ENCODE data around the gene TFE3. TPM values are rescaled to one million over a fixed set of nuclear protein-coding genes. Genes with fewer than 3 reads are reported as not detected.

Gene TFE3
- total RNA-seq, 1 experiment from 2014 or later = 56.8 TPM

- Histone ChIP-seq H3K27me3 (replicated peaks; ENCODE audit: insufficient read depth, low read depth, low read length, poor library complexity) (no peaks in the 10 kb centered on the region), H3K36me3 (ENCODE audit: insufficient read depth, low read length, poor library complexity, severe bottlenecking) (no peaks in the 10 kb centered on the region), H3K27ac (ENCODE audit: low read depth, low read length, poor library complexity, severe bottlenecking) (no peak overlapping the region), H3K4me1 (ENCODE audit: insufficient read depth, low read length, poor library complexity, severe bottlenecking) (peaks cover under 1% of the 10 kb centered on the region), H3K4me3 (ENCODE audit: low read depth, low read length, poor library complexity, severe bottlenecking) (no peak overlapping the region), H3K9me3 (ENCODE audit: low read depth, low read length, poor library complexity, severe bottlenecking) (no peaks in the 10 kb centered on the region)
- ChIA-PET POLR2A (ENCODE audit: low non-redundant PET) (no interaction called here), CTCF (no interaction called here)
- intact Hi-C loops (cut with micrococcal nuclease; ENCODE audit: unreplicated experiment) = no loop called here
- BruUV-seq (replicated peaks) = no TSS peak
- no peak for TF ChIP-seq EZH2 (IDR thresholded peaks at IDR 0.05; ENCODE audit: borderline replicate concordance, low read depth, low read length, poor library complexity, severe bottlenecking)
- TF ChIP-seq, protein P1, sequence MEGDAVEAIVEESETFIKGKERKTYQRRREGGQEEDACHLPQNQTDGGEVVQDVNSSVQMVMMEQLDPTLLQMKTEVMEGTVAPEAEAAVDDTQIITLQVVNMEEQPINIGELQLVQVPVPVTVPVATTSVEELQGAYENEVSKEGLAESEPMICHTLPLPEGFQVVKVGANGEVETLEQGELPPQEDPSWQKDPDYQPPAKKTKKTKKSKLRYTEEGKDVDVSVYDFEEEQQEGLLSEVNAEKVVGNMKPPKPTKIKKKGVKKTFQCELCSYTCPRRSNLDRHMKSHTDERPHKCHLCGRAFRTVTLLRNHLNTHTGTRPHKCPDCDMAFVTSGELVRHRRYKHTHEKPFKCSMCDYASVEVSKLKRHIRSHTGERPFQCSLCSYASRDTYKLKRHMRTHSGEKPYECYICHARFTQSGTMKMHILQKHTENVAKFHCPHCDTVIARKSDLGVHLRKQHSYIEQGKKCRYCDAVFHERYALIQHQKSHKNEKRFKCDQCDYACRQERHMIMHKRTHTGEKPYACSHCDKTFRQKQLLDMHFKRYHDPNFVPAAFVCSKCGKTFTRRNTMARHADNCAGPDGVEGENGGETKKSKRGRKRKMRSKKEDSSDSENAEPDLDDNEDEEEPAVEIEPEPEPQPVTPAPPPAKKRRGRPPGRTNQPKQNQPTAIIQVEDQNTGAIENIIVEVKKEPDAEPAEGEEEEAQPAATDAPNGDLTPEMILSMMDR (conservative IDR thresholded peaks at IDR 0.05; ENCODE audit: low read depth, low read length) = no peak
- no peak for DNase-seq (ENCODE audit: low spot score)
These were observed 24.3 kb upstream of the TFE3 start for GRCh38 chrX:49067285-49068120.

DNA sequence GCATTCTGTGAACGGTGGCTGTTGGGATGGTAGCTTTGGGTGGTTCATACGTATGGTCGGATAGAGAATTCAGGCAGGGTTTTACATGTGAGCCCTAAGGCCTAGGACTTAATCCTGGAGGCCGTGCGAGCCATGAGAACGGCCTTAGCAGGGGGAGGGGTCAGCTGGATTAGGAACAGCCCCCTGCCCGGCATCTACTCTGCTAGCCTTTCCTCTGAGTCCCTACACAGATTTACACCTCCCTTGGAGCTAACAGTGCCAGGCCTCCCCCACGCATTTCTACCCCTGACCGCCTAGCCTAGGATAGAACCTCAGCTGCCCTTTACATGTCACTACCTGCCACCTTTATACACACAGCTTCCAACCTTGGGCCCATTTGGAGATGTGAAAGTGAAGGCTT is 23.5 kb upstream of the TFE3 start:
- no peak for DNase-seq (ENCODE audit: low spot score)
- ChIA-PET CTCF (no interaction called here), POLR2A (ENCODE audit: low non-redundant PET) (no interaction called here)
- H3K9me3 ChIP-seq (ENCODE audit: low read depth, low read length, poor library complexity, severe bottlenecking) = no peaks in the 10 kb centered on the region
- H3K27me3 ChIP-seq (replicated peaks; ENCODE audit: insufficient read depth, low read depth, low read length, poor library complexity) = no peaks in the 10 kb centered on the region
- no peak overlapping the region for H3K4me3 ChIP-seq (ENCODE audit: low read depth, low read length, poor library complexity, severe bottlenecking)
- BruUV-seq (replicated peaks) = no TSS peak
- H3K4me1 ChIP-seq (ENCODE audit: insufficient read depth, low read length, poor library complexity, severe bottlenecking) = no peaks in the 10 kb centered on the region
- no peak overlapping the region for H3K27ac ChIP-seq (ENCODE audit: low read depth, low read length, poor library complexity, severe bottlenecking)
- H3K36me3 ChIP-seq (ENCODE audit: insufficient read depth, low read length, poor library complexity, severe bottlenecking) = no peaks in the 10 kb centered on the region
- intact Hi-C loops (cut with micrococcal nuclease; ENCODE audit: unreplicated experiment) = no loop called here
- TF ChIP-seq, protein P1 (conservative IDR thresholded peaks at IDR 0.05; ENCODE audit: low read depth, low read length) = no peak
- no peak for TF ChIP-seq EZH2 (IDR thresholded peaks at IDR 0.05; ENCODE audit: borderline replicate concordance, low read depth, low read length, poor library complexity, severe bottlenecking)

- no peak overlapping the region for H3K27ac ChIP-seq (ENCODE audit: low read depth, low read length, poor library complexity, severe bottlenecking)
- H3K36me3 ChIP-seq (ENCODE audit: insufficient read depth, low read length, poor library complexity, severe bottlenecking) = no peaks in the 10 kb centered on the region
- no peaks in the 10 kb centered on the region for H3K27me3 ChIP-seq (replicated peaks; ENCODE audit: insufficient read depth, low read depth, low read length, poor library complexity)
- no peak overlapping the region for H3K4me3 ChIP-seq (ENCODE audit: low read depth, low read length, poor library complexity, severe bottlenecking)
- TF ChIP-seq EZH2 (IDR thresholded peaks at IDR 0.05; ENCODE audit: borderline replicate concordance, low read depth, low read length, poor library complexity, severe bottlenecking) = no peak
- TF ChIP-seq, protein P1 (conservative IDR thresholded peaks at IDR 0.05; ENCODE audit: low read depth, low read length) = no peak
- BruUV-seq (replicated peaks) = no TSS peak
- CTCF ChIA-PET = interaction anchor here (0.6 kb wide), 1 partner anchor 115 kb away, joined by 3 read pairs; no protein-coding TSS in a partner anchor
- H3K4me1 ChIP-seq (ENCODE audit: insufficient read depth, low read length, poor library complexity, severe bottlenecking) = no peaks in the 10 kb centered on the region
- POLR2A ChIA-PET (ENCODE audit: low non-redundant PET) = no interaction called here
- H3K9me3 ChIP-seq (ENCODE audit: low read depth, low read length, poor library complexity, severe bottlenecking) = no peaks in the 10 kb centered on the region
- DNase-seq (ENCODE audit: low spot score) = no peak
- intact Hi-C loops (cut with micrococcal nuclease; ENCODE audit: unreplicated experiment) = no loop called here
These were observed 23.1 kb upstream of the TFE3 start for GRCh38 chrX:49066278-49066677.
